ENCODE measurements around the gene PARD3B. TPM values are rescaled to one million over a fixed set of nuclear protein-coding genes. Genes with fewer than 3 reads are reported as not detected.

Gene PARD3B
- total and polyA plus RNA-seq, 10 of the 15 experiments (the other 5 are each of a cell fraction or from before 2014, with no cell fraction given) = 0.01 to 0.54 (median 0.07) TPM; not detected in 7

DNA sequence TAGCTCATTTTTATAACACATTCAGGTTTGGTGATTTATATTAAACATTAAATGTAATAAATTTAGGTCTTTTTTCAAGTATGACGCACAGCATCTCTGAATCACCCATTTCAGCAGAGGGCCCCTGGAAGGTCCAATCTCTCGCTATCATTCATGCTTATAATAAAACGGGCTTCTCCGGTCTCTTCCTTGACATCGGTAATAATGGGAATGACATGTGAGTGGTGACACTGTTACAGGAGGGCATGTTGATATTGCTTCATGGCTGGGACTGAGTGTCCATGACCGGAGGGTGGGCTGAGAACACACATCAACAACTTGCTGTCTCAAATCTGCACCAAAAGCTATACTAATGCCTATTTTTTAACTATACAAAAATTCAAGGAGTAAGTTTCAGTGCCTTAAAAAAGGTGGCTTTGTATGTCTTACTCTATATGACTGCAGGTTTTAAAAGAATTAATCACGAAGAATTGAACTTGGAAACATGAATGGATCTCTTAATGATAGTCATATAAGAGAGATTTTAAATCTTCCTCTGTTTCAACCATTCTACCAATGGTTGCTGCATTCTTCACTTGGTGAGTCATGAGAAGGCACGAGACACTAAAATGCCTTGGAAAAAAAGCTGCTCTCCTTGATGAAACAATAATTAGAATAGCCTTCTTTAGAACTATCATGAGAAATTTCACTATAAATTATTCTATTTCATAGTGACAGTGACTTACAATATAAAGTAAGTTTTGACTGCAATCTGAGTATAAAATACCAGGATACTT, 1035.1 kb downstream of the PARD3B start:
- Histone ChIP-seq H3K36me3 (ENCODE audit: control insufficient read depth in 2 of 2, insufficient read depth in 2 of 2, low read length in 1 of 2) (no peaks in the 10 kb centered on the region), H4K20me1 (ENCODE audit: control insufficient read depth, insufficient read depth) (no peaks in the 10 kb centered on the region), H3K4me3 (no peak overlapping the region), H3K9me3 (replicated peaks; ENCODE audit: control insufficient read depth, insufficient read depth, low read length) (no peaks in the 10 kb centered on the region), H3K27ac (ENCODE audit: control insufficient read depth, insufficient read depth) (no peak overlapping the region), H3K9ac (ENCODE audit: control insufficient read depth, insufficient read depth, low read length) (no peak overlapping the region), H3K27me3 (replicated peaks in 1 of 2; ENCODE audit: control insufficient read depth in 2 of 2, insufficient read depth in 2 of 2, low read length in 1 of 2) (peaks cover 0 to 3% of the 10 kb centered on the region in 2 experiments; a peak in 1 of 4 replicates), H3K4me2 (ENCODE audit: control insufficient read depth, insufficient read depth) (no peak overlapping the region), H3K4me1 (ENCODE audit: control insufficient read depth, insufficient read depth, low read length) (no peaks in the 10 kb centered on the region), H3K79me2 (ENCODE audit: control insufficient read depth, insufficient read depth, low read length) (no peaks in the 10 kb centered on the region), H2AFZ (ENCODE audit: control insufficient read depth, low read depth, low read length) (no peak overlapping the region)
- 41% methylated on average over 8 of the region's 8 CpGs for WGBS (ENCODE audit: insufficient coverage, insufficient replicate concordance, low lambda C conversion rate, missing lambda C conversion rate)
- in situ Hi-C loops (cut with MboI) = no loop called here
- CTCF ChIA-PET = no interaction called here
- FAIRE-seq (no peak), DNase-seq (ENCODE audit: low read depth, low spot score) (no peak), ATAC-seq (no peak)
- no peak for TF ChIP-seq ETV6 (conservative IDR thresholded peaks at IDR 0.05 in 1 of 2, IDR thresholded peaks at IDR 0.05 in 1 of 2; ENCODE audit: borderline replicate concordance in 1 of 2, low read depth in 1 of 2)
- TF ChIP-seq SMC3 (IDR thresholded peaks at IDR 0.05; ENCODE audit: borderline replicate concordance, low read length) = no peak
- TF ChIP-seq, protein P1, sequence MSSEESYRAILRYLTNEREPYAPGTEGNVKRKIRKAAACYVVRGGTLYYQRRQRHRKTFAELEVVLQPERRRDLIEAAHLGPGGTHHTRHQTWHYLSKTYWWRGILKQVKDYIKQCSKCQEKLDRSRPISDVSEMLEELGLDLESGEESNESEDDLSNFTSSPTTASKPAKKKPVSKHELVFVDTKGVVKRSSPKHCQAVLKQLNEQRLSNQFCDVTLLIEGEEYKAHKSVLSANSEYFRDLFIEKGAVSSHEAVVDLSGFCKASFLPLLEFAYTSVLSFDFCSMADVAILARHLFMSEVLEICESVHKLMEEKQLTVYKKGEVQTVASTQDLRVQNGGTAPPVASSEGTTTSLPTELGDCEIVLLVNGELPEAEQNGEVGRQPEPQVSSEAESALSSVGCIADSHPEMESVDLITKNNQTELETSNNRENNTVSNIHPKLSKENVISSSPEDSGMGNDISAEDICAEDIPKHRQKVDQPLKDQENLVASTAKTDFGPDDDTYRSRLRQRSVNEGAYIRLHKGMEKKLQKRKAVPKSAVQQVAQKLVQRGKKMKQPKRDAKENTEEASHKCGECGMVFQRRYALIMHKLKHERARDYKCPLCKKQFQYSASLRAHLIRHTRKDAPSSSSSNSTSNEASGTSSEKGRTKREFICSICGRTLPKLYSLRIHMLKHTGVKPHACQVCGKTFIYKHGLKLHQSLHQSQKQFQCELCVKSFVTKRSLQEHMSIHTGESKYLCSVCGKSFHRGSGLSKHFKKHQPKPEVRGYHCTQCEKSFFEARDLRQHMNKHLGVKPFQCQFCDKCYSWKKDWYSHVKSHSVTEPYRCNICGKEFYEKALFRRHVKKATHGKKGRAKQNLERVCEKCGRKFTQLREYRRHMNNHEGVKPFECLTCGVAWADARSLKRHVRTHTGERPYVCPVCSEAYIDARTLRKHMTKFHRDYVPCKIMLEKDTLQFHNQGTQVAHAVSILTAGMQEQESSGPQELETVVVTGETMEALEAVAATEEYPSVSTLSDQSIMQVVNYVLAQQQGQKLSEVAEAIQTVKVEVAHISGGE (CRISPR knock-in tag; IDR thresholded peaks at IDR 0.05) = no peak
- TF ChIP-seq ZBED1 (IDR thresholded peaks at IDR 0.05; ENCODE audit: borderline replicate concordance) = no peak
- no peak for TF ChIP-seq NFYB (IDR thresholded peaks at IDR 0.05; ENCODE audit: insufficient read depth, low read depth, low read length)
- TF ChIP-seq GABPA (IDR thresholded peaks at IDR 0.05; ENCODE audit: low read depth) = no peak
- no peak for TF ChIP-seq YY1 (IDR thresholded peaks at IDR 0.05; ENCODE audit: low read depth, low read length)
- TF ChIP-seq EP300 (IDR thresholded peaks at IDR 0.05; ENCODE audit: borderline replicate concordance in 1 of 2, control insufficient read depth in 1 of 2, low read depth in 2 of 2, low read length in 2 of 2) = no peak
- no peak for TF ChIP-seq JUND (IDR thresholded peaks at IDR 0.05; ENCODE audit: low read depth, low read length)
- TF ChIP-seq, protein P2, sequence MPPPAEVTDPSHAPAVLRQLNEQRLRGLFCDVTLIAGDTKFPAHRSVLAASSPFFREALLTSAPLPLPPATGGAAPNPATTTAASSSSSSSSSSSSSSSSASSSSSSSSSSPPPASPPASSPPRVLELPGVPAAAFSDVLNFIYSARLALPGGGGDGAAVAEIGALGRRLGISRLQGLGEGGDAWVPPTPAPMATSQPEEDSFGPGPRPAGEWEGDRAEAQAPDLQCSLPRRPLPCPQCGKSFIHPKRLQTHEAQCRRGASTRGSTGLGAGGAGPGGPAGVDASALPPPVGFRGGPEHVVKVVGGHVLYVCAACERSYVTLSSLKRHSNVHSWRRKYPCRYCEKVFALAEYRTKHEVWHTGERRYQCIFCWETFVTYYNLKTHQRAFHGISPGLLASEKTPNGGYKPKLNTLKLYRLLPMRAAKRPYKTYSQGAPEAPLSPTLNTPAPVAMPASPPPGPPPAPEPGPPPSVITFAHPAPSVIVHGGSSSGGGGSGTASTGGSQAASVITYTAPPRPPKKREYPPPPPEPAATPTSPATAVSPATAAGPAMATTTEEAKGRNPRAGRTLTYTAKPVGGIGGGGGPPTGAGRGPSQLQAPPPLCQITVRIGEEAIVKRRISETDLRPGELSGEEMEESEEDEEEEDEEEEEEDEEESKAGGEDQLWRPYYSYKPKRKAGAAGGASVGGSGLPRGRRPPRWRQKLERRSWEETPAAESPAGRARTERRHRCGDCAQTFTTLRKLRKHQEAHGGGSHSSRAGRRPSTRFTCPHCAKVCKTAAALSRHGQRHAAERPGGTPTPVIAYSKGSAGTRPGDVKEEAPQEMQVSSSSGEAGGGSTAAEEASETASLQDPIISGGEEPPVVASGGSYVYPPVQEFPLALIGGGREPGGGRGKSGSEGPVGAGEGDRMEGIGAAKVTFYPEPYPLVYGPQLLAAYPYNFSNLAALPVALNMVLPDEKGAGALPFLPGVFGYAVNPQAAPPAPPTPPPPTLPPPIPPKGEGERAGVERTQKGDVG (CRISPR knock-in tag; IDR thresholded peaks at IDR 0.05) = no peak
- TF ChIP-seq BRCA1 (IDR thresholded peaks at IDR 0.05; ENCODE audit: low read depth, low read length) = no peak
- TF ChIP-seq, protein P3, sequence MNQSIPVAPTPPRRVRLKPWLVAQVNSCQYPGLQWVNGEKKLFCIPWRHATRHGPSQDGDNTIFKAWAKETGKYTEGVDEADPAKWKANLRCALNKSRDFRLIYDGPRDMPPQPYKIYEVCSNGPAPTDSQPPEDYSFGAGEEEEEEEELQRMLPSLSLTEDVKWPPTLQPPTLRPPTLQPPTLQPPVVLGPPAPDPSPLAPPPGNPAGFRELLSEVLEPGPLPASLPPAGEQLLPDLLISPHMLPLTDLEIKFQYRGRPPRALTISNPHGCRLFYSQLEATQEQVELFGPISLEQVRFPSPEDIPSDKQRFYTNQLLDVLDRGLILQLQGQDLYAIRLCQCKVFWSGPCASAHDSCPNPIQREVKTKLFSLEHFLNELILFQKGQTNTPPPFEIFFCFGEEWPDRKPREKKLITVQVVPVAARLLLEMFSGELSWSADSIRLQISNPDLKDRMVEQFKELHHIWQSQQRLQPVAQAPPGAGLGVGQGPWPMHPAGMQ (IDR thresholded peaks at IDR 0.05; ENCODE audit: borderline replicate concordance) = no peak
- no peak for TF ChIP-seq ZSCAN29 (IDR thresholded peaks at IDR 0.05)
- TF ChIP-seq CREM (IDR thresholded peaks at IDR 0.05; ENCODE audit: low read depth) = no peak
- POLR2A ChIA-PET = no interaction called here
- BruUV-seq (replicated peaks) = no TSS peak
- SMC1A ChIA-PET (ENCODE audit: uncharacterized antibody, unreplicated experiment) = no interaction called here
- RAD21 ChIA-PET (ENCODE audit: unreplicated experiment) = no interaction called here
- intact Hi-C loops (cut with micrococcal nuclease; ENCODE audit: unreplicated experiment) = no loop called here
